A673 (cell line): Measurements from ENCODE around the gene PPARA.

ENCODE experiments used
- CTCF ChIP-seq: fragments of 300-800, 200-600 bp; sonication (generic); conservative IDR thresholded peaks from 2 replicates; pipeline ENCODE4 v1.5.1; 2017; ENCODE audit warnings: low read depth, mild to moderate bottlenecking, antibody characterized with exemption, low read length, moderate library complexity, mixed read lengths
- EZH2 ChIP-seq: fragments of 200-600 bp; sonication (generic); IDR thresholded peaks from 2 replicates; pipeline ENCODE4 v1.6.1; 2017; ENCODE audit warnings: borderline replicate concordance, low read depth, mild to moderate bottlenecking, mixed read lengths, antibody characterized with exemption, low read length; ENCODE audit not compliant: poor library complexity, severe bottlenecking

- TF ChIP-seq CTCF (no peak), EZH2 (no peak)
Observed at GRCh38 chr22:46203601-46203980, 53.3 kb downstream of the PPARA start.
